A549 (cell line): ENCODE measurements around the gene HBS1L.

Experiments
- CBX8 ChIP-seq: fragments of 200-600 bp; sonication (generic); IDR thresholded peaks from 2 replicates; pipeline ENCODE4 v1.6.1; 2016
- EP300 ChIP-seq, 2 experiments: fragments of >200 bp; sonication (Bioruptor Twin); formaldehyde crosslinking; IDR thresholded peaks; 2 replicates in 1 of 2; 3 replicates in 1 of 2; pipeline ENCODE4 v1.6.1; 2016 to 2017
- MAFK ChIP-seq: fragments of 450-650 bp; IDR thresholded peaks from 2 replicates; pipeline ENCODE4 v1.6.1; 2014; ENCODE audit not compliant: partially characterized antibody
- MYC ChIP-seq: IDR thresholded peaks from 2 replicates; pipeline ENCODE4 v1.6.1; 2012; ENCODE audit warnings: mild to moderate bottlenecking, inconsistent platforms, low read length, improper control_type of control experiment, borderline replicate concordance
- POLR2A ChIP-seq: IDR thresholded peaks from 2 replicates; pipeline ENCODE4 v1.6.1; 2012; ENCODE audit warnings: mild to moderate bottlenecking, low read length
- RFX5 ChIP-seq: fragments of 450-650 bp; IDR thresholded peaks from 2 replicates; pipeline ENCODE4 v1.7.1; 2014; ENCODE audit warnings: antibody characterized with exemption, mild to moderate bottlenecking, moderate library complexity
- TFCP2L1 ChIP-seq: fragments of 250-450 bp; sonication (Bioruptor Pico); IDR thresholded peaks from 2 replicates; pipeline ENCODE4 v1.5.0; 2021; ENCODE audit warnings: mild to moderate bottlenecking
- TF ChIP-seq, protein P1 (sequence below): fragments of >200 bp; sonication (Bioruptor Twin); formaldehyde crosslinking; IDR thresholded peaks from 3 replicates; pipeline ENCODE4 v1.5.1; 2016

DNA sequence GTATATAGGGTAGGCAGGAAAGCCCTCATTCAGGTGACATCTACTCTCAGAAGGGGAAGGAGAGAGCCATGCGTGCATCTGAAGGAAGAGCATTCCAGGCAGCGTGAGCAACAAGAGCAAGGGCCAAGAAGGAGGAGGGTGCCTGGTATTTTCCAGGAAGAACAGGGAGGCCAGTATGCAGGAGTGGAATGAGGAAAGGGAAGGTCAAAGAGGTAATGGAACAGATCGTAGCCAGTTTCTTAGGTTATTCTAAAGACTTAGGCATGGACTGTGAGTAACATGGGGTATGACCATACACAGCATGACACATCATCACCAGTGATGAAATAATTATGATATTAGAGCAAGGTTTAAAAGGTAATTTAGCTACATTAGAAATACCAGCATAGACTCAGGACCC is 128.8 kb downstream of the HBS1L start:
- no peak for TF ChIP-seq MAFK
- TF ChIP-seq POLR2A, result no peak
- no peak for TF ChIP-seq TFCP2L1 (CRISPR knock-in tag)
- no peak for TF ChIP-seq EP300 (IDR thresholded peaks at IDR 0.05)
- no peak for TF ChIP-seq MYC
- no peak for TF ChIP-seq RFX5
- TF ChIP-seq, protein P1, sequence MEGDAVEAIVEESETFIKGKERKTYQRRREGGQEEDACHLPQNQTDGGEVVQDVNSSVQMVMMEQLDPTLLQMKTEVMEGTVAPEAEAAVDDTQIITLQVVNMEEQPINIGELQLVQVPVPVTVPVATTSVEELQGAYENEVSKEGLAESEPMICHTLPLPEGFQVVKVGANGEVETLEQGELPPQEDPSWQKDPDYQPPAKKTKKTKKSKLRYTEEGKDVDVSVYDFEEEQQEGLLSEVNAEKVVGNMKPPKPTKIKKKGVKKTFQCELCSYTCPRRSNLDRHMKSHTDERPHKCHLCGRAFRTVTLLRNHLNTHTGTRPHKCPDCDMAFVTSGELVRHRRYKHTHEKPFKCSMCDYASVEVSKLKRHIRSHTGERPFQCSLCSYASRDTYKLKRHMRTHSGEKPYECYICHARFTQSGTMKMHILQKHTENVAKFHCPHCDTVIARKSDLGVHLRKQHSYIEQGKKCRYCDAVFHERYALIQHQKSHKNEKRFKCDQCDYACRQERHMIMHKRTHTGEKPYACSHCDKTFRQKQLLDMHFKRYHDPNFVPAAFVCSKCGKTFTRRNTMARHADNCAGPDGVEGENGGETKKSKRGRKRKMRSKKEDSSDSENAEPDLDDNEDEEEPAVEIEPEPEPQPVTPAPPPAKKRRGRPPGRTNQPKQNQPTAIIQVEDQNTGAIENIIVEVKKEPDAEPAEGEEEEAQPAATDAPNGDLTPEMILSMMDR, result no peak
- TF ChIP-seq CBX8, result no peak
